Fibroblast of lung (primary cell): ENCODE data around the gene ANTXRL. TPM values are rescaled to one million over a fixed set of nuclear protein-coding genes. Genes with fewer than 3 reads are reported as not detected.

Source experiments
- DNase-seq, 2 donors: peaks; one replicate each; pipeline versions ENCODE4 v3.0.0 to v3.0.0-alpha.2; 2010; ENCODE audit warnings: low read depth in 2 of 2
- H2AFZ ChIP-seq: 2 replicates; pipeline ENCODE4 v1.5.1; 2012; ENCODE audit warnings: low read length, control low read depth, inconsistent platforms
- H3K27ac ChIP-seq: 2 replicates; pipeline ENCODE4 v1.5.1; 2011; ENCODE audit warnings: low read length, control low read depth; ENCODE audit not compliant: insufficient read depth
- H3K27me3 ChIP-seq: 2 replicates; pipeline ENCODE4 v1.5.1; 2011; ENCODE audit warnings: mild to moderate bottlenecking, low read length; ENCODE audit not compliant: control insufficient read depth, insufficient read depth
- H3K36me3 ChIP-seq: 2 replicates; pipeline ENCODE4 v1.5.1; 2011; ENCODE audit warnings: low read length; ENCODE audit not compliant: control insufficient read depth, insufficient read depth
- H3K4me1 ChIP-seq: 2 replicates; pipeline ENCODE4 v1.5.1; 2011; ENCODE audit warnings: low read length; ENCODE audit not compliant: control insufficient read depth, insufficient read depth; ENCODE audit errors: extremely low read depth
- H3K4me2 ChIP-seq: 2 replicates; pipeline ENCODE4 v1.5.1; 2011; ENCODE audit warnings: low read length, control low read depth; ENCODE audit not compliant: insufficient read depth; ENCODE audit errors: extremely low read depth
- H3K4me3 ChIP-seq, 4 experiments: fragments of 200-600 bp in 1 of 4; sonication (generic) in 1 of 4; replicated peaks in 1 of 4; 2 replicates each; pipeline ENCODE4 v1.5.1; 2011 to 2016; ENCODE audit warnings: low read length in 4 of 4, low read depth in 3 of 4, mild to moderate bottlenecking in 3 of 4, control low read depth in 2 of 4, inconsistent platforms in 1 of 4, mixed read lengths in 1 of 4; ENCODE audit not compliant: insufficient read depth in 1 of 4; ENCODE audit errors: control extremely low read depth in 1 of 4
- H3K79me2 ChIP-seq: 2 replicates; pipeline ENCODE4 v1.5.1; 2012; ENCODE audit warnings: mild to moderate bottlenecking, low read length, inconsistent platforms; ENCODE audit not compliant: control insufficient read depth, insufficient read depth
- H3K9ac ChIP-seq: 2 replicates; pipeline ENCODE4 v1.5.1; 2011; ENCODE audit warnings: mild to moderate bottlenecking, low read length, control low read depth; ENCODE audit not compliant: insufficient read depth
- H3K9me3 ChIP-seq: 2 replicates; pipeline ENCODE4 v1.5.1; 2012; ENCODE audit warnings: low read depth, low read length; ENCODE audit not compliant: control insufficient read depth, insufficient read depth
- H4K20me1 ChIP-seq: 2 replicates; pipeline ENCODE4 v1.5.1; 2011; ENCODE audit warnings: low read length; ENCODE audit not compliant: control insufficient read depth, insufficient read depth; ENCODE audit errors: extremely low read depth
- CTCF ChIP-seq, 2 donors: IDR thresholded peaks in 1 of 2; conservative IDR thresholded peaks in 1 of 2; 1 replicate in 1 of 2; 2 replicates in 1 of 2; pipeline ENCODE4 v1.5.1; 2011 to 2012; ENCODE audit warnings: low read length in 2 of 2, control low read depth in 1 of 2, inconsistent platforms in 1 of 2, low read depth in 1 of 2, mild to moderate bottlenecking in 1 of 2
- EZH2 ChIP-seq: IDR thresholded peaks from 2 replicates; pipeline ENCODE4 v1.5.1; 2012; ENCODE audit warnings: low read length, control low read depth, mild to moderate bottlenecking; ENCODE audit errors: missing control alignments
- polyA plus RNA-seq, 2 donors: library from polyadenylated mRNA; depleted of rRNA in 1 of 2; stranded (reverse) in 1 of 2; unstranded in 1 of 2; fragments of >200 nt; gene quantifications; 2 replicates each; pipeline ENCODE4 v1.2.1, GENCODE V29; 2011 to 2012; ENCODE audit warnings: missing spikeins in 1 of 2
- total RNA-seq: library from RNA; depleted of rRNA; stranded (reverse); fragments of >200 nt; gene quantifications from 2 replicates; pipeline ENCODE4 v1.2.1, GENCODE V29; 2014

ANTXRL gene
- total and polyA plus RNA-seq, 2 donors (not counting 1 experiment from before 2014, with no cell fraction given): not detected

DNA sequence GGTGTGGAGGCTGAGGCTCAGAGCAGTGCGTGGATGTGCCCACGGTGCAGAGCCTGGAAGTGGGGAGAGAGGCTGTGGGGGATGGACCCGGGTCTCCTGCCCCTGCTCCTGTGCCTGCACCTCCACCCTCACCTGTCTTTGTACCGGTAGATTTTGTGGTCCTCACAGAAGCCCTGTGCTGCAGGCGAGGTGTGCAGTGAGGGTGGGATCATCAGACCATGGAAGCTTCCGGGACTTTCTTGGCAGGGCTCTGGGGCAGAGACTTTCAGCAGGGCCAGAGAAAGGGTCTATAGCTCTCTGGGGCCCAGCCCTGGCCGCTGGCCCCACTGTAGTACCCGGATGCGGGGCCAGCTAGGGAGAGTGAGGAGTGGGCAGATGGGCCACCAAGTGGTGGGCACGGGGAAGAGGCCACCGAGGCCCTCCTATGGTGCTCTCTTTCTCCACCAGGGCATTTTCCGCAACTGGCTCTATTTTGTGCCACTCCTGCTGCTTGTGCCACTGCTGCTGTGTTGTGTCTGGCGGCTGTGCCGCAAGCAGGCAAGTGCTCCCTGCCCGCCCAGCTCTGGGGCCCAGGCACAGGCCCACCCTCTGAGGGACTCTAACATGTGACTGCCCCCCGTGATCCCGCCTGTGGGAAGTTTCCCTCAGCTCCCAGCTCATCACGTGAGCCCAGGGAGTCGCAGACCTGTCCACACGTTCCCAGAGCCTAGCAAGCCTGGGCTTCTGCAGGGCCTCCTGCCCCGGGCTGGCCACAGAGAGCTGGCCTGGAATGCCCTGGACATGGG is 22.1 kb downstream of the ANTXRL start:
- Histone ChIP-seq H3K27ac (no peak overlapping the region), H3K4me2 (no peak overlapping the region), H3K9me3 (no peaks in the 10 kb centered on the region), H3K4me3 (no peak overlapping the region), H3K27me3 (peaks cover 10% of the 10 kb centered on the region), H3K9ac (no peak overlapping the region), H3K4me1 (no peaks in the 10 kb centered on the region), H3K79me2 (no peaks in the 10 kb centered on the region), H4K20me1 (no peaks in the 10 kb centered on the region), H2AFZ (no peak overlapping the region), H3K36me3 (no peaks in the 10 kb centered on the region)
- TF ChIP-seq CTCF (conservative IDR thresholded peaks at IDR 0.05 in 1 of 2, IDR thresholded peaks at IDR 0.05 in 1 of 2; ENCODE audit: low read depth in 1 of 2, low read length in 2 of 2) (no peak), EZH2 (no peak)
- DNase-seq: no peak

GRCh38 chr10:46309511-46310142 is 22.8 kb downstream of the ANTXRL start:
- Histone ChIP-seq H3K4me2 (no peak overlapping the region), H3K27me3 (peaks cover 10% of the 10 kb centered on the region), H3K9me3 (no peaks in the 10 kb centered on the region), H3K27ac (no peak overlapping the region), H3K9ac (no peak overlapping the region), H3K4me1 (no peaks in the 10 kb centered on the region), H3K36me3 (no peaks in the 10 kb centered on the region), H4K20me1 (no peaks in the 10 kb centered on the region), H2AFZ (no peak overlapping the region), H3K79me2 (no peaks in the 10 kb centered on the region), H3K4me3 (no peak overlapping the region)
- DNase-seq: no peak
- TF ChIP-seq CTCF (conservative IDR thresholded peaks at IDR 0.05 in 1 of 2, IDR thresholded peaks at IDR 0.05 in 1 of 2; ENCODE audit: low read depth in 1 of 2, low read length in 2 of 2): no peak
- TF ChIP-seq EZH2: no peak

DNA sequence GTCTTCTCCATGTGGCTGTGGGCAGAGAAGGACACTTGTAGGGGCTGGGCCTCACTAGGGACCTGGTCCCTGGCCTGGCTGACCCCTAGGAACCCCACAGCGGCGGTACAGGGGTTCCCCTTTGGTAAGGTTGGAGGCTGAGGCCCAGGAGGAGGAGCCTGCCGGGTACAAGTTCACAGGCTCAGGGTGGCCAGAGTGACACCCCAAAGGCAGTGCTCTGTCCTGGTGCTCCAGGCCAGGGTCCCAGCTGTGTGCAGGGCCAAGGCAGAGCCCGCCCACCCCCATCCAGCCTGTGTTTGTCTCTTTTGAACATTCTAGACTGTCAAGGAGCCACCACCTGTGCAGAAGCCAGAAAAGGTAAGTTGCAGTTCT is 23.3 kb downstream of the ANTXRL start:
- Histone ChIP-seq H3K27ac (no peak overlapping the region), H3K4me2 (no peak overlapping the region), H2AFZ (no peak overlapping the region), H3K79me2 (no peaks in the 10 kb centered on the region), H3K27me3 (peaks cover 9% of the 10 kb centered on the region), H3K4me3 (no peak overlapping the region), H3K36me3 (no peaks in the 10 kb centered on the region), H3K4me1 (no peaks in the 10 kb centered on the region), H4K20me1 (no peaks in the 10 kb centered on the region), H3K9me3 (no peaks in the 10 kb centered on the region), H3K9ac (no peak overlapping the region)
- no peak for DNase-seq
- TF ChIP-seq CTCF (conservative IDR thresholded peaks at IDR 0.05 in 1 of 2, IDR thresholded peaks at IDR 0.05 in 1 of 2; ENCODE audit: low read depth in 1 of 2, low read length in 2 of 2) (no peak), EZH2 (no peak)
